ENCODE measurements around the gene SCART1.

SCART1 gene

DNA sequence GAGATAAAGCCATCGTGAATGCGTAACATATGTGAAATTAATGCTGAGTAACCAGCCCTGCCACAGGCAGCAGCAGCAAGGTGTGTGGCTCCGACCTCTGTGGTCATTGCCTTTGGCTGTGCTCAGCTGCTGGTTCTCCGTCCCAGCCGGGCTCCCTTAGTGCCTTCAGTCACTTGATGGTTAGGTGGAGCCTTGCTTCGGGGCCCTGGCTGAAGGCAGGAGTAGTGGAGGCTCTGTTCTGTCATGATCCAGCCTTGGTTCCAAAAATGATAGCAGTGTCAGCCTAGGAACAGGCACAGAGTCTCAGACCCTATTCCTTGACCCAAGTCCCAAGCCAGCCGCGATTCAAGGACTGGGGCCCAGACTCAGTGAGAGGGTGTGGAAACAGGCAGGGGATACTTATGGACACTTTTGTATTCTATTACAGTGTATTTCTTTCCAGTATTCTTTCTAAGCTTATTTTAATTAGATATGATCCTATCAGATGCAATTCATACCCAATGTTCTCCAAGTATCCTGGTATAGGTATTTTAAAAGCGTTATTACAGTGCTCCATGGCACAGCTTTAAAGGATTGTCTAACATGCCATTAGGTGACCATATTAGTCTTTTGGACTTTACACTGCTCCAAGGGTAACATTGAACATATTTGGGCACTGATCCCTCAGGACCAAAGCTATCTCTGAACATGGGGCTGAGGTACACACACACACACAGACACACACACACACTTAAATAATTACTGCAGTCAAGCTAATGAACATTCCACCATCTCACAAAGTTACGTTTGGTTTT is 9.0 kb downstream of the SCART1 start:
- Histone ChIP-seq H3F3A (ENCODE audit: insufficient read depth) (no peaks in the 10 kb centered on the region), H3K9me3 (ENCODE audit: insufficient read depth, low read length) (no peaks in the 10 kb centered on the region), H4K20me1 (ENCODE audit: low read depth, low read length) (no peaks in the 10 kb centered on the region), H3K4me2 (ENCODE audit: low read depth, low read length, poor library complexity, severe bottlenecking) (no peak overlapping the region), H3K79me2 (ENCODE audit: insufficient read depth, low read length) (no peaks in the 10 kb centered on the region), H3K36me3 (ENCODE audit: low read length) (no peaks in the 10 kb centered on the region), H3K27me3 (ENCODE audit: low read length) (no peaks in the 10 kb centered on the region), H3K4me3 (ENCODE audit: insufficient read depth, low read length, poor library complexity, severe bottlenecking) (no peak overlapping the region), H2AFZ (ENCODE audit: low read depth, low read length, severe bottlenecking) (no peak overlapping the region), H3K9me2 (replicated peaks; ENCODE audit: insufficient read depth, low read length) (no peaks in the 10 kb centered on the region), H3K9ac (ENCODE audit: low read length) (no peak overlapping the region), H3K27ac (ENCODE audit: low read depth, low read length) (no peak overlapping the region)
- TF ChIP-seq EZH2phosphoT487 (conservative IDR thresholded peaks at IDR 0.05; ENCODE audit: low read length): no peak
- TF ChIP-seq, protein P1, sequence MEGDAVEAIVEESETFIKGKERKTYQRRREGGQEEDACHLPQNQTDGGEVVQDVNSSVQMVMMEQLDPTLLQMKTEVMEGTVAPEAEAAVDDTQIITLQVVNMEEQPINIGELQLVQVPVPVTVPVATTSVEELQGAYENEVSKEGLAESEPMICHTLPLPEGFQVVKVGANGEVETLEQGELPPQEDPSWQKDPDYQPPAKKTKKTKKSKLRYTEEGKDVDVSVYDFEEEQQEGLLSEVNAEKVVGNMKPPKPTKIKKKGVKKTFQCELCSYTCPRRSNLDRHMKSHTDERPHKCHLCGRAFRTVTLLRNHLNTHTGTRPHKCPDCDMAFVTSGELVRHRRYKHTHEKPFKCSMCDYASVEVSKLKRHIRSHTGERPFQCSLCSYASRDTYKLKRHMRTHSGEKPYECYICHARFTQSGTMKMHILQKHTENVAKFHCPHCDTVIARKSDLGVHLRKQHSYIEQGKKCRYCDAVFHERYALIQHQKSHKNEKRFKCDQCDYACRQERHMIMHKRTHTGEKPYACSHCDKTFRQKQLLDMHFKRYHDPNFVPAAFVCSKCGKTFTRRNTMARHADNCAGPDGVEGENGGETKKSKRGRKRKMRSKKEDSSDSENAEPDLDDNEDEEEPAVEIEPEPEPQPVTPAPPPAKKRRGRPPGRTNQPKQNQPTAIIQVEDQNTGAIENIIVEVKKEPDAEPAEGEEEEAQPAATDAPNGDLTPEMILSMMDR (IDR thresholded peaks at IDR 0.05; ENCODE audit: insufficient read depth, low read length, poor library complexity, severe bottlenecking): no peak

DNA sequence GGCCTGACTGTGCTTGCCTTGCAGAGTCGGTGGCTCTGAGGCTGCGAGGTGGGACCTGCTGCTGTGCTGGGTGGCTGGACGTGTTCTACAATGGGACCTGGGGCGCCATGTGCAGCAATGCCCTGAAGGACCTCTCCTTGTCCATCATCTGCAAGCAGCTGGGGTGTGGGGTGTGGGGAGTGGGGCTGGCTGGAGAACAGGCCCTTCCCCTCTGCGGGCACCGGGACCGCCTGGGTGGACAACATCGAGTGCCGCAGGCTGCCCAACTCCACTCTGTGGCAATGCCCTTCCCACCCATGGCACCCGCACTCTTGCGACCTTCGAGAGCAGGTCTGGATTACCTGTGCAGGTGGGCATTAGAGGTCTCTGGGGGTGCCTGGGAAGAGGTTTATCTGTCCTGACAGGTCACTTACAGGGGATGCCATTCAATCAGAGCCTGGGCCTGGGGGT is 10.9 kb downstream of the SCART1 start:
- Histone ChIP-seq H3K9me2 (replicated peaks; ENCODE audit: insufficient read depth, low read length) (no peaks in the 10 kb centered on the region), H3K79me2 (ENCODE audit: insufficient read depth, low read length) (no peaks in the 10 kb centered on the region), H3K9me3 (ENCODE audit: insufficient read depth, low read length) (no peaks in the 10 kb centered on the region), H3K27me3 (ENCODE audit: low read length) (no peaks in the 10 kb centered on the region), H3F3A (ENCODE audit: insufficient read depth) (no peaks in the 10 kb centered on the region), H3K9ac (ENCODE audit: low read length) (no peak overlapping the region), H4K20me1 (ENCODE audit: low read depth, low read length) (no peaks in the 10 kb centered on the region), H2AFZ (ENCODE audit: low read depth, low read length, severe bottlenecking) (no peak overlapping the region), H3K4me2 (ENCODE audit: low read depth, low read length, poor library complexity, severe bottlenecking) (no peak overlapping the region), H3K36me3 (ENCODE audit: low read length) (no peaks in the 10 kb centered on the region), H3K27ac (ENCODE audit: low read depth, low read length) (no peak overlapping the region), H3K4me3 (ENCODE audit: insufficient read depth, low read length, poor library complexity, severe bottlenecking) (no peak overlapping the region)
- TF ChIP-seq, protein P1 (IDR thresholded peaks at IDR 0.05; ENCODE audit: insufficient read depth, low read length, poor library complexity, severe bottlenecking): no peak
- TF ChIP-seq EZH2phosphoT487 (conservative IDR thresholded peaks at IDR 0.05; ENCODE audit: low read length): no peak

DNA sequence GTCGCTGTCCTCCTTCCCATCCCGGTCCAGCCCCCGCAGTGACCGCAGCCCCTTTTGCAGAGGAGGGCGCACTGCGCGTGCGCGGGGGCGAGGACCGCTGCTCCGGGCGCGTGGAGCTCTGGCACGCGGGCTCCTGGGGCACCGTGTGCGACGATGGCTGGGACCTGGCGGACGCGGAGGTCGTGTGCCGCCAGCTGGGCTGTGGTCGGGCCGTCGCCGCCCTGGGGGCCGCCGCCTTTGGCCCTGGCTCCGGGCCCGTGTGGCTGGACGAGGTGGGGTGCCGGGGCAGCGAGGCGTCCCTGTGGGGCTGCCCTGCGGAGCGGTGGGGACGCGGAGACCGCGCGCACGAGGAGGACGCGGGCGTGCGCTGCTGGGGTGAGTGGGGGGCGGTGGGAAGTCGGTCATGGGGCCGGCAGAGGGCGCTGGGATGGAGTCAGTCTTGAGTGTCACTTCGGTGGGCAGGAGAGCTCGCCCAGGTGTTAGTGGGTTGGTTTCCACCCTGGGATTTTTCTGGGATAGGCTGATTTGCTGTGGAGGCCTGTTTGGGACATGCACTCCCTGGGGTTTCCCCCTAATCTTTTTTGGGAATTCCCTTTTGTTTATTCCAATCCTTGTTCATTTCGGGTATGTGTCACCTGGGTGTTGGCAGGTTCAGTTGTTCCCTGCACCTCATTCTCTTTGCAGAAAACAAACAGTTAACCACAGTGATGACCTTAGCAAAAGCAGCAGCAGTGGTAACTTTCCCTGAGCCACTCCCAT is 11.6 kb downstream of the SCART1 start:
- no peaks in the 10 kb centered on the region for H3K36me3 ChIP-seq (ENCODE audit: low read length)

More for the DNA sequence above, 11.6 kb downstream of the SCART1 start:
- H3K27me3 ChIP-seq (ENCODE audit: low read length): no peaks in the 10 kb centered on the region
- no peaks in the 10 kb centered on the region for H3F3A ChIP-seq (ENCODE audit: insufficient read depth)
- H3K27ac ChIP-seq (ENCODE audit: low read depth, low read length): no peak overlapping the region
- no peak overlapping the region for H3K9ac ChIP-seq (ENCODE audit: low read length)
- H3K9me2 ChIP-seq (replicated peaks; ENCODE audit: insufficient read depth, low read length): no peaks in the 10 kb centered on the region
- no peaks in the 10 kb centered on the region for H3K9me3 ChIP-seq (ENCODE audit: insufficient read depth, low read length)
- no peak overlapping the region for H2AFZ ChIP-seq (ENCODE audit: low read depth, low read length, severe bottlenecking)
- H4K20me1 ChIP-seq (ENCODE audit: low read depth, low read length): no peaks in the 10 kb centered on the region
- H3K79me2 ChIP-seq (ENCODE audit: insufficient read depth, low read length): no peaks in the 10 kb centered on the region
- no peak overlapping the region for H3K4me3 ChIP-seq (ENCODE audit: insufficient read depth, low read length, poor library complexity, severe bottlenecking)
- no peak for TF ChIP-seq EZH2phosphoT487 (conservative IDR thresholded peaks at IDR 0.05; ENCODE audit: low read length)
- TF ChIP-seq, protein P1 (IDR thresholded peaks at IDR 0.05; ENCODE audit: insufficient read depth, low read length, poor library complexity, severe bottlenecking): no peak
- H3K4me2 ChIP-seq (ENCODE audit: low read depth, low read length, poor library complexity, severe bottlenecking): no peak overlapping the region

All from SU-DHL-6 (cell line).